AG04450 (cell line): ENCODE data around the gene PARP6. TPM values are rescaled to one million over a fixed set of nuclear protein-coding genes. Genes with fewer than 3 reads are reported as not detected.

Experiments
- CTCF ChIA-PET: fragments of 300-600, 350-600 bp; formaldehyde crosslinking; extraction: SDS; loops from one replicate; lab custom pipeline; 2022; ENCODE audit warnings: antibody characterized with exemption, inconsistent platforms; lab: Charles Lee
- POLR2A ChIA-PET: fragments of 350-600 bp; formaldehyde crosslinking; extraction: SDS; loops from one replicate; lab custom pipeline; 2021; ENCODE audit warnings: antibody characterized with exemption, inconsistent platforms; lab: Yijun Ruan, JAX
- DNase-seq: peaks from one replicate; pipeline ENCODE4 v3.0.0-alpha.2; 2011; ENCODE audit warnings: low read depth, low spot score
- H3K27ac ChIP-seq: one replicate; pipeline ENCODE4 v1.5.1; 2012; ENCODE audit warnings: low read depth, low read length, control low read depth
- H3K27me3 ChIP-seq: one replicate; pipeline ENCODE4 v1.6.0; 2012; ENCODE audit warnings: low read length; ENCODE audit not compliant: control insufficient read depth, insufficient read depth
- H3K4me3 ChIP-seq: 2 replicates; pipeline ENCODE4 v1.5.1; 2011; ENCODE audit warnings: mild to moderate bottlenecking, low read depth, low read length, control low read depth
- H3K9me3 ChIP-seq: 2 replicates; pipeline ENCODE4 v1.5.1; 2012; ENCODE audit warnings: low read length; ENCODE audit not compliant: control insufficient read depth, insufficient read depth
- polyA plus RNA-seq: library from polyadenylated mRNA; depleted of rRNA; stranded (reverse); fragments of >200 nt; gene quantifications from 2 replicates; pipeline ENCODE4 v1.2.3, GENCODE V29; 2011
- TF ChIP-seq, protein P1 (sequence below): IDR thresholded peaks from 2 replicates; pipeline ENCODE4 v1.5.1; 2011; ENCODE audit warnings: low read depth, low read length, control low read depth, inconsistent platforms

Gene PARP6
- polyA plus RNA-seq, 1 experiment, result 57.8 TPM

DNA sequence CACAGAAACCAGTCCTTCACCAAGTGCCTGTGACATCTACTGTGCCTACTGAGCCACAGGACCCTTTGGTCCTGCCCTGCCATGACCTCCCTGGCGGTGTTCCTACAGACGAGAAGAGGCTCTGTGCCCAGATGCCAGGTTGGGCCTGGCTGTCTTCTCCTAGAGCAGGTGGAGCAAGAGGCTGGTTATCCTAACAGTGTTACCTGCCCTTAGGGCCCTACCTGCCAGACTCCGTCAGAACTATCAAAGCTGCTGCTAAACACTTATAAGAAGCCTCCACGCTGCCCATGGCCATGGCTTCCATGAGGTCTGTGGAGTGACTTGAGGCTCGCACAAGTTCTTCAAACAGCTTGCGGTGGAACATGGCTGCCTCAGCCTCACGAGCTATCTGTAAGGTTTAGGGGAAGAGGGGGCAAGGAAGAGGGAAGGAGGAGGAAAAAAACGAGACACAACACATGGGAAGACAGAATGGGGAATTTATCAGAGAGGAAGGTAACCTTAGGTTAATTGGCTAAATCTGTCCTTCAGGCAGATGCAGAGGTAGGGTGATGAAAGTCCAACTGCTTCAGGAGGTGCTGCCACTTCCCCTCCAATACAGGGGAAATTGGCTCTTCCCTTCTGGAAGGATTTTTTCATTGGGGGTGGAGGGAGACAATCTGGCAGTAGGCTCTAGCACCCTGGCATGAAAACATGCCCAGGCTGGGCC lies 69.4 kb downstream of the PARP6 start:
- CTCF ChIA-PET, result interaction anchor here (0.6 kb wide), 1 partner anchor 761 kb away, joined by 6 read pairs; no protein-coding TSS in a partner anchor
- TF ChIP-seq, protein P1, sequence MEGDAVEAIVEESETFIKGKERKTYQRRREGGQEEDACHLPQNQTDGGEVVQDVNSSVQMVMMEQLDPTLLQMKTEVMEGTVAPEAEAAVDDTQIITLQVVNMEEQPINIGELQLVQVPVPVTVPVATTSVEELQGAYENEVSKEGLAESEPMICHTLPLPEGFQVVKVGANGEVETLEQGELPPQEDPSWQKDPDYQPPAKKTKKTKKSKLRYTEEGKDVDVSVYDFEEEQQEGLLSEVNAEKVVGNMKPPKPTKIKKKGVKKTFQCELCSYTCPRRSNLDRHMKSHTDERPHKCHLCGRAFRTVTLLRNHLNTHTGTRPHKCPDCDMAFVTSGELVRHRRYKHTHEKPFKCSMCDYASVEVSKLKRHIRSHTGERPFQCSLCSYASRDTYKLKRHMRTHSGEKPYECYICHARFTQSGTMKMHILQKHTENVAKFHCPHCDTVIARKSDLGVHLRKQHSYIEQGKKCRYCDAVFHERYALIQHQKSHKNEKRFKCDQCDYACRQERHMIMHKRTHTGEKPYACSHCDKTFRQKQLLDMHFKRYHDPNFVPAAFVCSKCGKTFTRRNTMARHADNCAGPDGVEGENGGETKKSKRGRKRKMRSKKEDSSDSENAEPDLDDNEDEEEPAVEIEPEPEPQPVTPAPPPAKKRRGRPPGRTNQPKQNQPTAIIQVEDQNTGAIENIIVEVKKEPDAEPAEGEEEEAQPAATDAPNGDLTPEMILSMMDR, result no peak
- peak overlapping the region; percentile 52 for H3K27ac ChIP-seq
- no peaks in the 10 kb centered on the region for H3K27me3 ChIP-seq
- POLR2A ChIA-PET, result interaction anchor here (1.1 to 1.9 kb wide), 3 partner anchors 9 to 27 kb away, joined by 3 to 14 read pairs (median 10); partner anchors contain the start of gene PKM
- no peak overlapping the region for H3K4me3 ChIP-seq
- DNase-seq, result no peak
- no peaks in the 10 kb centered on the region; the same call in 1 of the 2 replicates for H3K9me3 ChIP-seq

DNA sequence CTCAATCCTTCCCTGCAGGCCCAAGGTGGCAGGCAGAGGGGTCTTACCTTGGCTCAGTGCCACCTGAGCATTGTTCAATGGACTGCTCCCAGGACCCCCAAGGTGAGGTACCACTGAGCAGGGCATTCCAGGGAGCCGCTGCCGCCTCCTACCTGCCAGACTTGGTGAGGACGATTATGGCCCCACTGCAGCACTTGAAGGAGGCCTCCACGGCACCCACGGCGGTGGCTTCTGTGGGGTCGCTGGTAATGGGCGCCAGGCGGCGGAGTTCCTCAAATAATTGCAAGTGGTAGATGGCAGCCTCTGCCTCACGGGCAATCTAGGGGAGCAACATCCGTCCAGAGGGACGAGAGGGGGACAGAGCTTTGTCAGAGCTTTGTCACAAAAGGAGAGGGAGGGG lies 70.1 kb downstream of the PARP6 start:
- ChIA-PET POLR2A (interaction anchor here (0.7 to 1.9 kb wide), 3 partner anchors 25 to 137 kb away, joined by 3 to 14 read pairs (median 10); partner anchors contain the start of gene PKM), CTCF (no interaction called here)
- no peaks in the 10 kb centered on the region for H3K27me3 ChIP-seq
- H3K9me3 ChIP-seq, result no peaks in the 10 kb centered on the region; the same call in 1 of the 2 replicates
- TF ChIP-seq, protein P1, result no peak
- no peak for DNase-seq
- H3K27ac ChIP-seq, result peak overlapping the region; percentile 52
- no peak overlapping the region for H3K4me3 ChIP-seq

DNA sequence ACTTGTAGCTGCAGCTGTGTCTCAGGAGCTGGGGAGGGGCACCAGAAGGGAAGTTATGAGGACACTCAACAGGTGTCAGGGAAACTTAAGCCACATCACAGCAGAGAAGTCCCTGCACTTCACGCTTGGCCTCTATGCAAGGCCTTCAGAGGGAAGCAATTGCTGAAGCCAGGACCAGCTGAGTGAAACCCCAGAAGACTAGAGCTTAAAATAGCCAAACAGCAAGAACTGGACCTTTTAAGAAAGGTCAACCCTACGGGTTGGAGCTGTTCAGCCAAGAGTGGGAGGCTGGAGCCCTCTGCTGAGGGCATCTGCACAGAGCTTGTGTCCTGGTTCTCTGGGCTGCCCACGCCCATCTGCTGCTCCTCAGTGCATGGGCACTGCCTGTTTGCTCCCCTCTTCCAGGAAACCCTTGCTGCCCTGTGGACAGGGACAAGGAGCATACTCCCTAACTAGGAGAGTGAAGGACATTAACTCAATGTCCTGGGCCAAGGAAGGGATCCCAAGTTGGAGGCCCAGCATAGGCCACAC lies 70.9 kb downstream of the PARP6 start:
- CTCF ChIA-PET, result interaction anchor here (1.2 to 3.9 kb wide), 2 partner anchors 25 to 31 kb away, joined by 3 to 13 read pairs; no protein-coding TSS in a partner anchor

DNA sequence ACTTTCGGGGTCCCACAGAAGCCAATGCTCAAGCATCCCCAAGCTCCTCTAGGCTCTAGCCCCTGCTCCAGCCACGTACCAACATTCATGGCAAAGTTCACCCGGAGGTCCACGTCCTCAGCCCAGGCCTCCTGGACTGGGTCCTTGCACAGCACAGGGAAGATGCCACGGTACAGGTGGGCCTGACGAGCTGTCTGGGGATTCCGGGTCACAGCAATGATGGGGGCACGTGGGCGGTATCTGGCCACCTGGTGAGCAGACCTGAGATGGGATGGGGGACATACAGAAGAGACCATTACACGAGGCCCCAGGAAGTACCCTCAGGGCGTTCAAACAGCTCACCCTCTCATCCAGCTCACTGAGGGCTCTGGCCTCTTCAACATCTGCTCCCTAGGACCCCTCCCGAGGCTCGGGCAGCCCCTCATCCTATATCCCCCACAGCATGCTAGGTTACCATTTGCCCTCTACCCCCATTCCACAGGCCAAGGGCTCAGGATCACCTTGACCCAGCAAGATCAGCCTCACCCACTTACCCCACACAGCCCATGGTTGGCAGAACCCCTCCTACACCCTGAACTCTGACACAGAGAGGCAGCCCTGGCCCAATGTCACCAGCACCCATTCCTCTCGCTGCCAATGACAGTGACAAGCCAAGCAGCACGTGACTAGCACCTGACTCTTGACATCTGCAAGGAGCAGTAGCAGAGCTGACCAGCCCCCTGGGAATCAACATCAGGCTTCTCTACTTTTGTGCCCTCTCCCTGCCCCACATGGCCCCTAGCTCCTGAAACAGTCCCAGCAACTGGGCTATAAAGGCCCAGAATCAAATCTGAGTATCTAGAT lies 71.7 kb downstream of the PARP6 start:
- H3K9me3 ChIP-seq, result no peaks in the 10 kb centered on the region; the same call in 1 of the 2 replicates
- H3K27ac ChIP-seq, result peak overlapping the region; percentile 31
- TF ChIP-seq, protein P1, result no peak
- no peak overlapping the region for H3K4me3 ChIP-seq
- CTCF ChIA-PET, result interaction anchor here (0.5 to 3.9 kb wide), 11 partner anchors 8 to 1460 kb away, joined by 3 to 13 read pairs (median 3); no protein-coding TSS in a partner anchor
- H3K27me3 ChIP-seq, result no peaks in the 10 kb centered on the region
- DNase-seq, result no peak
- POLR2A ChIA-PET, result interaction anchor here (1.6 to 2.9 kb wide), 2 partner anchors 26 to 30 kb away, joined by 6 to 8 read pairs; partner anchors contain the start of gene PKM

More for the DNA sequence above, 70.9 kb downstream of the PARP6 start:
- H3K4me3 ChIP-seq, result no peak overlapping the region
- TF ChIP-seq, protein P1, result no peak
- no peaks in the 10 kb centered on the region; the same call in 1 of the 2 replicates for H3K9me3 ChIP-seq
- POLR2A ChIA-PET, result interaction anchor here (0.7 to 2.9 kb wide), 3 partner anchors 25 to 138 kb away, joined by 3 to 8 read pairs (median 6); partner anchors contain the start of gene PKM
- DNase-seq, result no peak
- no peaks in the 10 kb centered on the region for H3K27me3 ChIP-seq
- H3K27ac ChIP-seq, result peak overlapping the region; percentile 52
